ENCODE data around the gene USP7. TPM values are rescaled to one million over a fixed set of nuclear protein-coding genes. Genes with fewer than 3 reads are reported as not detected.
"Not testable (repeated sequence)": the region's sequence is repeated elsewhere in the genome, so short reads cannot be mapped to it uniquely, and the experiment has no call there.

Gene USP7
- total RNA-seq, 1 donor from 2014 or later: 74.6 TPM

DNA sequence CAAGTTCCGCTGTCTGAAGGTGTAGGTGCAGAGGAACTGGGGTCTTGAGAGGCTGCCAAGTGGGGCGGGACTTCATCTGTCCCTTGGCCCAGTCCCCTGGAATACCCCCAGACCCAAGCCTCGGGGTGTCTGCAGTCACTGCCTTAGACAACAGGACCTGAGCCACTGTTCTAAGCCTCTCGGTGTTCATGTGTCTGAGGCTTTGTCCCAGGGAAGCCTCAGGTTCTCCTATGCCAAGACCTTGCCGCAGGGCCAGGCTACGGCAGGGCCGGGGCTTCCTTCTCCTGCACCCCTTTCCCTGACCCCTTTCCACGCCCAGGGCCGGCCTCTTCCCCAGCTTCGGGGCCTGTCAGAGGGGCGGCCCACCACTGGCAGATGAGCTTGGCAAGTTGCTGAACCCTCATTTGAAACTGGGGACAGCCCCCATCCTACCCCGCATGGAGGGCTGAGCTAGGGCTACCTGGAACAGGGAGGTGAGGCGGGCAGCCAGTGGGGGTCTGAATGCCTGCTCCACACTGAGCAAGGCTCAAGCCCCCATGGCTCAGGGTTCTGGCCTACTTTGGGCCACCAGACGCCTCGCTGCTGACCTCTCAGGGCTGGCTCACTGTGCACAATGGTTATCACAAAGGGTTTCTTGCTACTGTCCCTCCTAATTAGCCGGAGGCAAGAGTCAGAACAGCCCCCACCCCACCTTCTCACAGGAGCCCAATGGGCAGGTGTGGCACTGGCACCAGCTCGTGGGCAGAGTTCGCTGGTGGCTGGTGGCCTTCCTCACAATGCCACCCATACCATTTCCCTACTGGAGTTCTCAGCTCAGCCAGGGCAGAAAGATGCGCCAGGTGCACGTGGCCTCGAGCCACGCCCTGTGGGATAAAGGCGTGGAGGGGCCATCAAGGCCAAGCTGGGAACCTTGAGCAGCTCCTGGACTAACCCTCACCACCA is 74.5 kb downstream of the USP7 start:
- DNase-seq (ENCODE audit: low spot score): no peak
- intact Hi-C loops (cut with DNase I): no loop called here

DNA sequence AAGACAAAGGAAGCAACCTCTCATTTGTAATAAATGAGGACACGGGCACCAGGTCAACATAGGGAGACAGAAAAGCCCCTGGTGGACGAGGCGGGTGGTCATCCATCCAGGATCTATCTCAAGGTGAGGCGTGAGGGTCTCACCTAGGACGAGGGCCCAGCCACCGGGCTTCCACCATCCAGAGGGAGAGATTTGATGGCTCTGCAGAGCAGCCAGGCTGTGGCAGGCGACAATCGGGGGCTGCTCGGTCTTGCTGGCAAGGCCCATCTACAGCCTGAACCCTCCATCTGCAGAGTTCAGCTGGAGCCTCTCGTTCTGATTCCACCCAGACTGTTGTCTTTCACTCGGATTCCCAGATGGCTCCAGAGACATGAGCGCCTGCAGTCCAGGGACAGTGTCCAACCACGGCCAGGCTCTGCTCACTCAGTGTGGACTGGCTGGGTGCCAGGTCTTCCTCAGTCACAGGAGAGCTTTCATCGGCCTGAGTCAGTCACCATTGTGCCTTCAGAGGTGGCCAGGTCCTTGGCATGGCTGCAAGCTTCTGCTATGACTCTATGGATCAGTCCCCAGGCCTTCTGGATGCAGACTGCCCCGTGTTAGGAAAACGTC is 75.7 kb downstream of the USP7 start:
- no peak for DNase-seq (ENCODE audit: low spot score)
- intact Hi-C loops (cut with DNase I): no loop called here

- DNase-seq (ENCODE audit: low spot score): no peak
- intact Hi-C loops (cut with DNase I): no loop called here
These were observed 76.3 kb downstream of the USP7 start for GRCh38 chr16:8887431-8887765.

- intact Hi-C loops (cut with DNase I): no loop called here
- DNase-seq (ENCODE audit: low spot score): no peak
These were observed 76.9 kb downstream of the USP7 start for GRCh38 chr16:8886593-8887430.

- intact Hi-C loops (cut with DNase I): loop anchor here (2.0 kb wide), 1 partner anchor 87 kb away; no protein-coding TSS in a partner anchor
- no peak for DNase-seq (ENCODE audit: low spot score)
These were observed 77.8 kb downstream of the USP7 start for GRCh38 chr16:8885674-8886592.

DNA sequence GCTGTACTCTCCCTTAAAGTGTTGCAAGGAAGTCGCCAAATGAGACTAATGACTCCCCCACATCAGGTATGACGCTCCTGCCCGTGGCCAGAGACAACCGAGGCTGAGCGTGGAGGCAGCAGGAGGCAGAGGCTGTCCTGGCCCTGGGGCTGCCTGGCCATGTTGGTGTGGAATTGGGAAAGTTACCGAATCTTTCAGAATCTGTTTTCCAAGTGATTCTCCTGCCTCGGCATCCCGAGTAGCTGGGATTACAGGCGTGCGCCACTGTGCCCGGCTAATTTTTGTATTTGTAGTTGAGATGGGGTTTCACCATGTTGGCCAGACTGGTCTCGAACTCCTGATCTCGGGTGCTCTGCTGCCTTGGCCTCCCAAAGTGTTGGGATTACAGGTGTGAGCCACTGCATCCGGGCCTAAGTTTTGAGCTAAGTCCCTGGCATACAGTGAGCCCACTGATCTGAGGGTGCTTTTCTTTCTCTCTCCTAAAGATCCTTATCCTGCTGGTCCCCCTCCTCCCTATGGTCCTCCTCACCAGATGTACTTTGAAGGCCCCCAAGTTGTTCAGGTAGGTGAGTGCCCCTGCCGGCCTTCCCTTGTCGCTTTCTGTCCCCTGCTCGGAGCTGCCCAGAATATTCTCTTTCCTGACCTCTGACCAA is 80.9 kb downstream of the USP7 start:
- DNase-seq (ENCODE audit: low spot score): no peak
- intact Hi-C loops (cut with DNase I): loop anchor here (5.0 kb wide), 1 partner anchor 316 kb away; no protein-coding TSS in a partner anchor

DNA sequence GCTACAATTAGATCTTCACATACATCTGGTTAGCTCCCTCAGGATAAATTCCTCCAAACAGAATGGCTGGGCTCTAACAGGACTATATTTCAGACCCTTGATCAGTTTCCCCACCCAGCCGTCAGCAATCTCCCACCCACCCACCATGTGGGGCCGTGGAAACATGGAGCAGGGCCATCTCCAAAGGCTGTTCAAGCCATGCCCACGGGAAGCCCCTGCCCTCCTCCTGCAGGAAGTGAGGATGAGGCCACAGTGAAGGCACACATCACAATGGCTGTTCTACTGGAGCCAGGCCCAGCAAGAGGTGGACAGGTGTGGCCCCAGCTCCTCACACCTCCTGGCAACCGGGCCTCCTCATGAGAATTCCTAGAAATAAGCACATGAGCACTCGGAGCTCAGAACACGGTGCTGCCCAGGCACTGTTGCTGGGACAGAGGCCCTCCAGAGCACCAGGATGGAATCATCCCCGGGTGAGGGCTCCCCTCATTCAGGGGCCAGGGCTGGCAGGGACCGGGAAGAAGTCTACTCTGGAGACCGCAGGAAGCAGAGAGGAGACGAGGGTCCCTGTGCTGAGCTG is 81.6 kb downstream of the USP7 start, which contains the start of gene LITAFD:
Gene LITAFD, plus strand, starts transcription at position 311 of the 577 bp plus-strand sequence. CDS start 2,005 bp downstream, outside the sequence.
- DNase-seq (ENCODE audit: low spot score): no peak
- intact Hi-C loops (cut with DNase I): loop anchor here (5.0 kb wide), 1 partner anchor 315 kb away; no protein-coding TSS in a partner anchor

DNA sequence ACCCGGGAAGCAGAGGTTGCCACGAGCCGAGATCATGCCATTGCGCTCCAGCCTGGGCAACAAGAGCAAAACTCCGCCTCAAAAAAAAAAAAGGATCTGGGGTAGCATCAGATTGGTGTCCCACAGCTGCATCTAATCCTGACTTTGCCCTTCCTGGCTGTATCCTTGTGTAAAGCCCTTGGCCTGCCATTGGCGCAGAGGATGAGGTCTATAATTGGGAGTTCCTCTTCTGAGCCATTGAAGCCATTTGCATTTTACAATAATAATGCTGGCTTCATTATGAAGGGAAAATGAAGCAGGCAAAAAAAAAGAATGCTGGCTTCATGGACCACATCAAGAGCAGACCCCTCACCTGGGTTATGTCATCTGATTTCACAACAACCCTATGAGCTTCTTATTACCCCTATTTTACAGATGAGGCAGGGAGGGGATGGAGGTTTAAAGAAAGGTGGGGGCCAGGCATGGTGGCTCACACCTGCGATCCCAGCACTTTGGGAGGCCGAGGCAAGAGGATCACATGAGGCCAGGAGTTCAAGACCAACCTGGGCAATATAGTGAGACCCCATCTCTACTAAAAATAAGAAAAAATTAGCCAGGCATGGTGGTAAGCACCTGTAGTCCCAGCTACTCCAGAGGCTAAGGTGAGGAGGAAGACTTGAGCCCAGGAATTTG is 82.7 kb downstream of the USP7 start:
- intact Hi-C loops (cut with DNase I): loop anchor here (2.0 to 5.0 kb wide), 2 partner anchors 218 to 314 kb away; no protein-coding TSS in a partner anchor
- DNase-seq (ENCODE audit: low spot score): no peak

- no peak for DNase-seq (ENCODE audit: low spot score)
- intact Hi-C loops (cut with DNase I): no loop called here
These were observed 85.2 kb downstream of the USP7 start for GRCh38 chr16:8878523-8878911.

DNA sequence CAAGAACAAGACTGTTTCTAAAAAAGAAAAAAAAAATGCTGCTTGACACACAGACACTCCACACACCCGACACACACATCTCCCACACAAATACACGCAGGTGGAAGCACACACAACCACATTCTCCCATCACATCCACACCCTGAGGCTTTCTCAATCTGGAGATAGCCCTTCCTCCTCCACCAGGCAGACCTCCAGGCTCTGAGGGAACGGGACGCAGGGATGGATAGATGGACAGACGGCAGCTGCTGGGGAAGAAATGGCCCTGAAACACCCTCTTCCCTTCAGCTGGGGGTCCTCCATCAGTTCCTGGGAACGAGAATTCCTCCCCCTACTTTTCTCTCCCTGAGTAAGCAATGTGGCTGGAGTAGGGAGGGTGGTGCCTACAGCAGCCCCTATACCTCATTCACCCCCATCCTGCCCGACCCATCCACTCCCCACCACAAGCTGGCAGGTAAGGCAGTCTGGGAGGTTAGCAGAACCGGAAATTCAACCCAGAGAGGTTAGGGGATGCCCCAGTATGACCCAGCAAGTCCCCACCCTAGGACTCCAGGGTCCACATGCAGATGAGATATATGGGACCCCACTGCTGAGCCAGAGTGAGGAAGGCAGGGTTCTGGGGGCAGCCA is 85.7 kb downstream of the USP7 start:
- no peak for DNase-seq (ENCODE audit: low spot score)
- intact Hi-C loops (cut with DNase I): no loop called here

GRCh38 chr16:8875317-8875716 is 88.4 kb downstream of the USP7 start:
- DNase-seq (ENCODE audit: low spot score); intact Hi-C loops (cut with DNase I): not testable (repeated sequence)

GRCh38 chr16:8874388-8874787 is 89.3 kb downstream of the USP7 start:
- DNase-seq (ENCODE audit: low spot score): no peak
- intact Hi-C loops (cut with DNase I): no loop called here

GRCh38 chr16:8873866-8874195 is 89.9 kb downstream of the USP7 start:
- DNase-seq (ENCODE audit: low spot score); intact Hi-C loops (cut with DNase I): not testable (repeated sequence)

DNA sequence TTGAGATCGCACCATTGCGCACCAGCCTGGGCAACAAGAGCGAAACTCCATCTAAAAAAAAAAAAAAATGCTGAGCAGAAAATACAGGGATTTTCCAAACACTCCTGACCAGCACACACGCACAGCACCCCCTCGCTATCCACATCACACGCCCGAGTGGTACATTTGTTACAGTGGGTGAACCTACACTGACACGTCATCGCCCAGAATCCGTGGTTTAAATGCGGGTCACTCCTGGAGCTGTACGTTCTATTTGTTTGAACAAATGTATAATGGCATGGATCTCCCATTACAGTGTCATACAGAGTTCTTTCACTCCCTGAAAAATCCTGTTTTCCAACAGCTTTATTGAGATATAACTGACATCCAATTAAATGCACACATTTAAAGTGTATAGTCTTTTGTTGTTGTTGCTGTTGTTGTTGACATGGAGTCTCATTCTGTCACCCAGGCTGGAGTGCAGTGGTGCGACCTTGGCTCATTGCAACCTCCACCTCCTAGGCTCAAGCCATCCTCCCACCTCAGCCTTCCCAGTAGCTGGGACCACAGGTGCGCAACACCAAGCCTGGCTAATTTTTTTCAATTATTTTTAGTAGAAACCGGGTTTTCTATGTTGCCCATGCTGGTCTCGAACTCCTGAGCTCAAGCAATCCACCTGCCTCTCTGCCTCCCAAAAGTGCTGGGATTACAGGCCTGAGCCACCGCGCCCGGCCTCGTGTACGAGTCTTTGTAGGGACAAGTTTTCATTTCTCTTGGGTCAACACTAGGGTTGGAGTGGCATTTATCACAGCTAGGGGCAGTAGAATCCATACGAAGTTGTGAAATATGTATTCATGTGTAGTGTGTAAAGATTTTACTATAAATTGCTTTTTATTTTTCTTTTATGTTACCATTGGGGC is 90.5 kb downstream of the USP7 start:
- intact Hi-C loops (cut with DNase I): no loop called here
- no peak for DNase-seq (ENCODE audit: low spot score)

DNA sequence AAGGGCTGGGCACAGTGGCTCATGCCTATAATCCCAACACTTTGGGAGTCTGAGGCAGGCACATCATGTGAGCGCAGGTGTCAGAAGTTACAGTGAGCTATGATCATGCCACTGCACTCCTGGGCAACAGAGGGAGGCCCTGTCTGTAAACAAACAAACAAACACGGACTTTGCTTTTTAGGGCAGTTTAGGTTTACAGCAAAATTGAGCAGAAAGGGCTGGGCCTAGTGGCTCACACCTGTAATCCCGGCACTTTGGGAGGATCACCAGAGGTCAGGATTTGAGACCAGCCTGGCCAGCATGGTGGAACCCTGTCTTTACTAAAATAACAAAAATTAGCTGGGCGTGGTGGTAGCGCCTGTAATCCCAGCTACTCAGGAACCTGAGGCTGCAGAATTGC is 91.6 kb downstream of the USP7 start:
- intact Hi-C loops (cut with DNase I): no loop called here

GRCh38 chr16:8869988-8870241 is 93.8 kb downstream of the USP7 start:
- DNase-seq (ENCODE audit: low spot score): not testable (repeated sequence)
- intact Hi-C loops (cut with DNase I): loop anchor here (5.0 kb wide), 1 partner anchor 73 kb away; the partner anchor contains the start of genes PMM2 and TMEM186

More for the DNA sequence above, 91.6 kb downstream of the USP7 start:
- no peak for DNase-seq (ENCODE audit: low spot score)
